HG02885 (cell line): ENCODE data around the gene IL4I1.
"Not testable (repeated sequence)": the region's sequence is repeated elsewhere in the genome, so short reads cannot be mapped to it uniquely, and the experiment has no call there.

Experiments used
- ATAC-seq: cut with Tn5 transposase; IDR thresholded peaks from one replicate; pipeline ENCODE4 v1.9.1; 2021; ENCODE audit warnings: mild to moderate bottlenecking; ENCODE audit not compliant: unreplicated experiment, poor library complexity

The IL4I1 gene, protein sequence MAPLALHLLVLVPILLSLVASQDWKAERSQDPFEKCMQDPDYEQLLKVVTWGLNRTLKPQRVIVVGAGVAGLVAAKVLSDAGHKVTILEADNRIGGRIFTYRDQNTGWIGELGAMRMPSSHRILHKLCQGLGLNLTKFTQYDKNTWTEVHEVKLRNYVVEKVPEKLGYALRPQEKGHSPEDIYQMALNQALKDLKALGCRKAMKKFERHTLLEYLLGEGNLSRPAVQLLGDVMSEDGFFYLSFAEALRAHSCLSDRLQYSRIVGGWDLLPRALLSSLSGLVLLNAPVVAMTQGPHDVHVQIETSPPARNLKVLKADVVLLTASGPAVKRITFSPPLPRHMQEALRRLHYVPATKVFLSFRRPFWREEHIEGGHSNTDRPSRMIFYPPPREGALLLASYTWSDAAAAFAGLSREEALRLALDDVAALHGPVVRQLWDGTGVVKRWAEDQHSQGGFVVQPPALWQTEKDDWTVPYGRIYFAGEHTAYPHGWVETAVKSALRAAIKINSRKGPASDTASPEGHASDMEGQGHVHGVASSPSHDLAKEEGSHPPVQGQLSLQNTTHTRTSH

GRCh38 chr19:49896863-49897621 lies at the start of gene IL4I1:
TSS of gene IL4I1 (minus strand) at chr19:49896887. CDS start at chr19:49896160, 727 bp downstream.
- peak; percentile 51 for ATAC-seq

DNA sequence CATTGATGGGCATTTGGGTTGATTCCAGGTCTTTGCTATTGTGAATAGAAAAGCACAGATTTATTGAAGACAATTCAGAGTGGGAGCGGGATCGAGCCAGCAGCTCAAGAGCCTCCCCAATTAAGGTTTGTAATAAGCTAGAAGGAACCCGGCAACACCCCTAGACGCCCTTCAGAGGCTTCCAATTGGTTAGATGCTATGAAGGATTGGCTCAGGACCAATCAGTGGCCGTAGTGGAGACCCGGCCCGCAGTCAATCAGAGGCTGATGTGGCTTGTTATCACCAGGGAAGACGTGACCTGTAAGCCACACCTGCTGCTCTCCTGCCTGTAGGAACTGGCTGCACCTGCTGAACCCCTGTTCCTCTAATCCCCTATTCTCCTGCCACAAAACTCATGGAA lies 49.7 kb upstream of the IL4I1 start:
- ATAC-seq, result no peak

DNA sequence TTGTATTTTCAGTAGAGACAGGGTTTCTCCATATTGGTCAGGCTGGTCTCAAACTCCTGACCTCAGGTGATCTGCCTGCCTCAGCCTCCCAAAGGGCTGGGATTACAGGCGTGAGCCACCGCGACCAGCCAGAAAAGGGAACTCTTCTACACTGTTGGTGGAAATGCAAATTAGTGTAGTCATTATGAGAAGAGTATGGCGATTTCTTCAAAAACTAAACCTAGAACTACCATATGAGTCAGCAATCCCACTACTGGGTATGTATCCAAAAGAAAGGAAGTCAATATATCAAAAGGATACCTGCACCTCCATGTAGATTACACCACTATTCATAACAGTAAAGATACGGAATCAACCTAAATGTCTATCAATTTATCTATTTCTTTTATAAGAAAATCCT lies 47.9 kb upstream of the IL4I1 start:
- ATAC-seq, result not testable (repeated sequence)

DNA sequence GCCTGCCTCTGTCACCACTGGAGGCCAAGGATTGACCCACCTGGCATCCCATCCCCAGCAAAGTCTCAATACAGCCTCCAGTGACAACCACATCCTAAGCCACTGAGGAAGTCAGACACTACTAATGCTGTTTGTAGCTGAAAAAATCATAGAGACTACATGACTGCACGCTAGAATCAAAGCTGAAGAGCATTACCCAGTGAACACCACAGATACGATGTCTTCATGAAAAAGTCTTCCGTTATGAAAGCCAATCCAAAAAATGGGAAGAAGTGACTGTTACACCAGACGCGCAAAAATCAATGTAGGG lies 43.8 kb upstream of the IL4I1 start:
- no peak for ATAC-seq

DNA sequence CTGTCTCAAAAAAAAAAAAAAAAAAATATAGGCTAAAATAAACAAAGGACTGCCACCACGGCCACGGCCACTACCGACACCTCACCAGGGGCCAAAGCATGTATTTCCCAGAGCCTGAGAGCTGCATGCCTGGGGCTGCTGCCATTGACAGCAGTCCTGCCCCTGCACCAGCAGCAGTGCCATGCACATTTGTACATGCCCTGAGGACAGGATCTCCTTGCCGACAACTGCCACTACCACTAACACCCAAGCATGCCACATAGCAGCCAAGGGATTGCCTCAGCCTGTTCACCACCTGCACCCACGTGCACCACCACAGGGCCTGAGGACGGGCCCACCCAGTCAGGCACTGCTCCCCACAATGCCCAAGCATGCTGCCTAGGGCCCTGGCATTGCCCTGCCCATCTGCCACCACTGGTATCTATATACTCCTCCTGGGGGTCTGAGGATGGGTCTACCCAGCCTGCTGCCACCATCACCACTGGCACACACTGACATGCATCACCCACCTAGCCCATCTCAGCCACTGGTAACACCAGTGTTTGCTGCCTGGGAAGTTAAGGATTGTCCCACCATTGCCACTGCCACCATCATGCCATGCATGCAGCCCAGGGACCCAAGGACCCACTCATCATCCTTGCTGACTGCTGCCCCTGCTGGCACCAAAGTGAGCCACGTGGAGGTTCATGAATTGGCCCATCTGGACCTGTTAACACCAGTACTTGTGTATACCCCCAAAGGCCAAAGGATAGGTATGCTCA lies 43.2 kb upstream of the IL4I1 start:
- no peak for ATAC-seq

- ATAC-seq, result no peak
Observed at GRCh38 chr19:49938662-49939061, 42.0 kb upstream of the IL4I1 start.

DNA sequence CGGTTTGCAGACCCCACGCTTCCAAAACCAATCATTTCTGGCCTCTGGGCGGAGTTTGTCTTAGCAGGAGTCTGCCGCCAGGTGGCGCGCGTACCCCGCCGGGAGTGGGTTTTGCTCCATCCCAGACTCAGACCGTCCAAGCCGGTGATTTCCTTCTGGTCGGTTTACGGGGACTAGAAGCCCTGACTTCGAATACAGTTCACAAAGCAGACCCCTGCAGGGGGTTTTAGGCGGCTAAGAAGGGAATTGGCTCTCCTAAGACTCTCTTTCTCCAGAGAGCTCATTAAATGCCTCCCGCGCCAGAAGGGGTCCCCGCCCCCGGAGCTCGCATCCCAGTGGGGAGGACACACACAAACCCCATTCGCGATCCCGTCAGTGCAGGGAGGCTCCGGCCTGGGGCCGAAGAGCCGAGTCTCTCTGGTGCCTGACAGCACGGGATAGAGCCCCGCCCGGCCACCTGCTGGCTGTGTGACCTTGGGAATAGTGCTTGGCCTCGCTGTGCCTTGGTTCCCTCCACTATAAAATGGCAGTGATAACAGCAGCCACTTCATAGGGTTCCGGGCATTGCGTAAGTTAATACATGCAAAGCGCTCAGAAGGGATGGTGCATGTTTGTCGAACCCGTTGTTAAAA lies 41.2 kb upstream of the IL4I1 start:
- ATAC-seq, result peak; percentile 49

- no peak for ATAC-seq
Observed at GRCh38 chr19:49936549-49936948, 39.9 kb upstream of the IL4I1 start.

GRCh38 chr19:49933643-49934042 lies 37.0 kb upstream of the IL4I1 start:
- ATAC-seq, result no peak

- ATAC-seq, result no peak
Observed at GRCh38 chr19:49932731-49933131, 36.0 kb upstream of the IL4I1 start.

- ATAC-seq, result no peak
Observed at GRCh38 chr19:49932041-49932451, 35.4 kb upstream of the IL4I1 start.

DNA sequence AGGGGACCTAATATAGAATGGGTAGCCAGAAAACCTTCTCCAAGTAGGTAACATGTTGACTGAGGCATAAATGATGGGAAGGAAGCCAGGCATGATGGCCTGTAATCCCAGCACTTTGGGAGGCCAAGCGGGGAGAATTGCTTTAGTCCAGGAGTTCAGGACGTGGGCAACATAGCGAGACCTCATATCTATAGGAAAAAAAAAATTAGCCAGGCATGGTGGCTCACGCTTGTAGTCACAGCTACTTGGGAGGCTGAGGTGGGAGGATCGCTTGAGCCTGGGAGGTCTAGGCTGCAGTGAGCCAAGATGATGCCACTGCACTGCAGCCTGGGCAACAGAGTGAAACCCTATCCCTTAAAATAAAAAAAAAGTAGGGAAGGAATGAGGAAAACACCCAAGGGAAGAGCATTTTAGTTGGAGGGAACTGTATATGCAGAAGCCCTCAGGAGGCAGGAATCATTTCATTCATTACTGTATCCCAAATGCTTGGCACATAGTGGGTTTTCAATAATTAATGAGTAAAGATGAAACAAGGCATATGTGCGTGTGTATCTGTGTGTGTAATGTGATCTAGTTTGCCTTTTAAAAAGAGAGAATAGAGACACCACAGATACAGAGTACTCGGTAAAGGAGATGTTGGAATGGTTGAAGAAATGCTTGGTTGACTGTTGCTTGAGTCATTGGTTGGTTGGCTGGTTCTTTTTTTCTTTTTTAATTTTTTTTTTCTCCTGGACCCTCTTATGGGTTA lies 34.8 kb upstream of the IL4I1 start:
- no peak for ATAC-seq

DNA sequence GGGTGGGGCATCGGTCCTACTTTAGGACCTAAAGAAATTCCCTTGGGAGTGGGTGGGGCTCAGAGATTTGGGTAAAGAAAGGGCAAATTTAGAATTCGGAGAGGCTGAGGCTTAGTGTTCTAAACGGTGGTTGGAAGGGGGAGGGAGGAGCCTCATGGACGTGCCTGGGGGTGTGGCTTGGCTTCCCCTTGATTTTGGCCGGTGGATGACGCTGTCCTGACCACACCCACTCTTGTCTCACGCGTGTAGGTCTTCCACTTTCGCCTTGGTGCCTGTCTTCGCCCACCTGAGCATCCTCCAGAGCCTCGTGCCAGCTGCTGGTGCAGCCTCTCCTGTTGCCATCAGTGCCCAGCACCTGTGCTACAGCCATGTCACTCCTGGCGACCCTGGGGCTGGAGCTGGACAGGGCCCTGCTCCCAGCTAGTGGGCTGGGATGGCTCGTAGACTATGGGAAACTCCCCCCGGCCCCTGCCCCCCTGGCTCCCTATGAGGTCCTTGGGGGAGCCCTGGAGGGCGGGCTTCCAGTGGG lies 33.9 kb upstream of the IL4I1 start:
- no peak for ATAC-seq

- ATAC-seq, result peak; percentile 39
Observed at GRCh38 chr19:49929611-49930482, 33.2 kb upstream of the IL4I1 start.

GRCh38 chr19:49929121-49929610 lies 32.5 kb upstream of the IL4I1 start, which contains the start of the genes ATF5 and NUP62:
TSS of gene ATF5 (plus strand) at chr19:49929205. CDS start at chr19:49930851, 1,646 bp downstream.
TSS of gene NUP62 (minus strand) at chr19:49929504. CDS start at chr19:49909807, 19,697 bp downstream.
- ATAC-seq, result peak; percentile 46

- no peak for ATAC-seq
Observed at GRCh38 chr19:49927526-49928264, 31.0 kb upstream of the IL4I1 start.

GRCh38 chr19:49926515-49926914 lies 29.8 kb upstream of the IL4I1 start:
- ATAC-seq, result no peak
